NOMO-1 (cell line): ENCODE data around the gene PRR19.
"Not testable (repeated sequence)": the region's sequence is repeated elsewhere in the genome, so short reads cannot be mapped to it uniquely, and the experiment has no call there.

ENCODE experiments used
- DNase-seq, 2 experiments: peaks; one replicate each; lab custom pipeline; 2025; ENCODE audit not compliant: unreplicated experiment in 2 of 2; lab: John Stamatoyannopoulos, UW

PRR19 gene

GRCh38 chr19:42301646-42302203, at the start of gene PRR19:
Gene PRR19 (plus strand): TSS chr19:42302132. CDS start chr19:42309585, 7,453 bp downstream.
- DNase-seq, result peak in 1 of 2 experiments; percentile 48

GRCh38 chr19:42252365-42253244, 49.3 kb upstream of the PRR19 start:
- no peak for DNase-seq

- peak; percentile 40 to 59 for DNase-seq
These were observed 48.5 kb upstream of the PRR19 start for GRCh38 chr19:42253245-42254088.

GRCh38 chr19:42254089-42254849, 47.7 kb upstream of the PRR19 start:
- peak; percentile 74 for DNase-seq

DNA sequence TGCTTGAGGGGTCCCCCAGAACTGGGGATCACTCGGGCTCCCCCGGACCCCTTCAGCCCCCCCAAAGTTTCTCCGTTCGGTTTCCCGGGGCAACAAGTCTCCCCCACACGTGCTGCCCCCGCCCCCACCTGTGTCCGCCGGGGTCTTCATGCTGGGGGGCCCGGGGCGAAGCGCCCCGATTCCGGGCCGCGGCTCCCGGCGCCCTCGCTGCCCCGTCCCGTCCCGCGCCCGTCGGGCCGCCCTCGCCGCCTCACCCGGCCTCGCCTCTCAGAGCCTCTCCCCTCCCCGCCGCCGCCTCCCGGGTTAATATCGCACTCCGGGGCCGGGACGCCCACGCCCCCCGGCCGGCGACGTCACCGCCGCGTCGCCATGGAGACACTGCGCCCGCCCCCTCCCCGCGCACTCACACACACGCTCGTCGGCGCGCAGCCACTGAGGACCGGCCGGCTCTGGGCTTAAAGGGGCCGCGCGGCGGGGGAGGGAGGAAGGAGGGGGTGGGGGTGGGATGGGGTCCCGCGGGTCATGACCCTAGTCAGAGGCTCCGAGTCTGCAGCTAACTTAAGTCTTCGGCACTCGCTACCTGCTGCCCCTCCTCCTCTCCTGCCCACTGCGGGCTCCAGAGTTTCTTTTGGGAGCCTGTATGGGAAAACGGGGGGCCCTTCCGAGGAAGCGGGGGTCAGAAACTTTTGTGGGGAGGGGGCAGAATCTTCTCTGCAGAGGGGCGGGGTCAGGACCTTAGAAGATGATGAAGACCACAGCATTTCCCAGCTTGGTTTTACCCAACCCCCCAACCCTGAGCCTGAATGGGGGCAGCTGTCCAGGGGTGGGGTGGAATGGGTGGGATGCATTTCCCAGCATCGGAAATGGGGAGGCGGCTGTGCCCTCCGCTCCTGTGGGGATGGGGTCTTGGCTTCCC, 46.8 kb upstream of the PRR19 start, which contains the start of gene ERF:
Gene ERF (minus strand): TSS at position 279 of the 916 bp plus-strand sequence. CDS start 129 bp downstream, at position 150.
- DNase-seq, result peak; percentile 70 to 88

DNA sequence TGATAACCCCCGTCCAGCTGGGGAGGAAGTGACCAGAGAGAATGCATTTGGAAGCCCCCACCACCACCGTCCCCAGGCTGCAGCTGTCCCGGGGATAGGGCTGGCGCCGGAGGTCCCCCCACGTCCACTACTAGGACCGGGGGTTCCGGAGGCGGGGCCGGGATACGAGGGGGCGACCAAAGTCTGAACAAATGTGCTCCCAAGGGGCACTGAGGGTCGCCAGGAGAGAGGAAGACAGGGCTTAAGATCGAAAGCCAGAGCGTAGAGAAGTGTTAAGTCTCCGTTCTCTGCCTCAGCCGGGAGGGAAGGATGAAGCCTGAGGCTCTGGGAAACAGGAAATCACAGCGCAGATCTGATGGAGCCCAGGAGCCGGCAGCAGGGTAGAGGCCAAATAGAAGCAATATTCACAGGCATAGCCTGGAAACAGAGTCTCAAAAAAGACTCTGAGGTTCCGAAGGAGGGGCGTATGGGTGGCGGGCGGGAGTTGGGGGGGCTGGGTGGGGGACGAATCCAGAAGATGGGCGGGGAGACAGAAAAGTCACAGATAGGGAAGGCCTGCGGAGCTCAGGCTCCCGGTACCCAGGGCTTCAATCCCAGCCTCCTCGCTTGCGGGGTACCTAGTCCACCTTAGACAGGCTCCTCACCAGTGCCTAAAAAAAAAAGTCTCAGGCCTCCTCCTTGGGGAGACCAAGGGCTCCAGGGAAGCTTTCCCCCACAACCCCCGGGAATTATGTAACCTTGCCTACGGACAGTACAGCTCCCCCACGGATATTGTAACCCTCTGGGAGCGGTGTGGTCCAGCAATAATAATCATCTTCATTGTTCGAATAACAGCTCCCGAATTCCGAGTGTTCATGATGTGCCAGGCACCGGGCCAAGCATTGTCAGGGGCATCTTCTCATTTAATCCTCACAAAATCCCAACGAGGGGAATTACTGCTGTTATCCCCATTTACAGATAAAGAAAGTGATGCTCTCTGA, 45.9 kb upstream of the PRR19 start:
- peak in 1 of 2 experiments; percentile 21 for DNase-seq

DNA sequence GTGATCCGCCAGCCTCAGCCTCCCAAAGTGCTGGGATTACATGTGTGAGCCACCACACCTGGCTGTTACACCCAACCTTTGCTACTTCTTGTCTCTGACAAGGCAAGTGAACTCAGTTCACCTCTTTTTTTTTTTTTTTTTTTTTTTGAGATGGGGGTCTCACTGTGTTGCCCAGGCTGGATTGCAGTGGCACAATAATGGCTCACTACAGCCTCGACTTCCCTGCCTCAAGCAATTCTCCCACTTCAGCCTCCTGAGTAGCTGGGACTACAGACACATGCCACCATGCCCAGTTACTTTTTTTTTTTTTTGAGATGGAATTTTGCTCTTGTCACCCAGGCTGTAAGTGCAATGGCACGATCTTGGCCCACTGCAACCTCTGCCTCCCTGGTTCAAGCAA, 44.1 kb upstream of the PRR19 start:
- not testable (repeated sequence) for DNase-seq

GRCh38 chr19:42261763-42262162, 40.2 kb upstream of the PRR19 start:
- no peak for DNase-seq

GRCh38 chr19:42266105-42266504, 35.8 kb upstream of the PRR19 start:
- not testable (repeated sequence) for DNase-seq

DNA sequence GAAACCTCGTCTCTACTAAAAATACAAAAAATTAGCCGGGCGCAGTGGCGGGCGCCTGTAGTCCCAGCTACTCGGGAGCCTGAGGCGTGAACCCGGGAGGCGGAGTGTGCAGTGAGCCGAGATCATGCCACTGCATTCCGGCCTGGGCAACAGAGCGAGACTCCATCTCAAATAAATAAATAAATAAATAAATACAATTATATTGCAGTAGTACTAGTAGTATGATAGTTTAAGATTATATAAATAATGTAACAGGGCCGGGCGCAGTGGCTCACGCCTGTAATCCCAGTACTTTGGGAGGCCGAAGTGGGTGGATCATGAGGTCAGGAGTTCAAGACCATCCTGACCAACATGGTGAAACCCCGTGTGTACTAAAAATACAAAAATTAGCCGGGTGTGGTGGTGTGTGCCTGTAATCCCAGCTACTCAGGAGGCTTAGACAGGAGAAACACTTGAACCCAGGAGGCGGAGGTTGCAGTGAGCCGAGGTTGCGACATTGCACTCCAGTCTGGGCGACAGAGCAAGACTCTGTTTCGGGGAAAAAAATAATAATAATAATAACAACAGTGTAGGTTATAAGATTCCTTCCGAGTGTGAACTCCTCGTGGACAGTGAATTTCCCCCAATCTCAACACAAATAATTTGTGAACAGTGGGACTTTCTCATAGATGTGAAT, 34.9 kb upstream of the PRR19 start:
- DNase-seq, result not testable (repeated sequence)

- DNase-seq, result no peak
These were observed 34.2 kb upstream of the PRR19 start for GRCh38 chr19:42267644-42268141.

- DNase-seq, result peak; percentile 100
These were observed 33.7 kb upstream of the PRR19 start for GRCh38 chr19:42268142-42268703.

GRCh38 chr19:42268704-42269477, 33.0 kb upstream of the PRR19 start, which contains the start of gene CIC:
Gene CIC (plus strand): TSS chr19:42269252. CDS start chr19:42271784, 2,532 bp downstream.
- DNase-seq, result peak; percentile 100

- DNase-seq, result no peak
These were observed 32.2 kb upstream of the PRR19 start for GRCh38 chr19:42269478-42270345.

DNA sequence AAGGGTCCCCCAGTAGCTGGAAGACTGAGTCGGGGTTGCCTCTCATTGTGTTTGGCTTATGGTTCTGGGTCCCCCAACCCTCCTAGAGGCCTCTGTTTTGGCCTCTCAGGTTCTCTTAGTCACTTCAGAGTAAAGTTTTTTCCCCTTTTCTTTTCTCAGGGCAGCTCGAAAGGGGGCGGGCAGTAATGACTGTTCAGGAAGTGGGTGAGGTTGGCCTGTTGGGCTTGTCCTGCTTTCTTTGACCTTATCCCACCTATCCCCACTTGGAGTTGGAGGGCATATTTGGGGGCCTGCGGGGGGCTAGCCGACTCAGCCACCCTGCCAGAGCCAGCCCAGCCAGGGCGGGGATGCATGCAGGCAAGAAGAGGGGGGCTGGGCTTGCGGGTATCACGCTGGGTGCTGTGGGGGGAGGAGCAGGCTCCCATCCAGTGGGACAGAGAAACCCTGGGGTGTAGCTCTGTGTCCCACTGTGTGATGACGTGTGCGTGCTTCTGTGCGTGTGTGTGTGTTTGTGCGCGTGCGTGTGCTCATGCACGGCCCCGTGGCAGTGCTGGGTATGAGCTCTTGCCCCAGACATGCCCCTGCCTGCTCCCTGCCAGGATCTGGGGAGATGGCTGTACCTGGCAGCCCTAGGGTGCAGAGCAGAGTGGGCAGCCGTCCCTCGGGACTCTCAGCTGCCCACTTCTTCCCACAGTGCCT, 31.4 kb upstream of the PRR19 start:
- DNase-seq, result peak; percentile 65 to 69
